Left lobe of liver (tissue), 2 donors: ENCODE measurements around the gene SLC25A27. TPM values are rescaled to one million over a fixed set of nuclear protein-coding genes. Genes with fewer than 3 reads are reported as not detected.
"Not testable (repeated sequence)": the region's sequence is repeated elsewhere in the genome, so short reads cannot be mapped to it uniquely, and the experiment has no call there.

ENCODE experiments used
- ATAC-seq: fragments of 200-7000 bp; cut with Tn5 transposase; one replicate; pipeline ENCODE4 v1.9.1; 2020; ENCODE audit warnings: mild to moderate bottlenecking, moderate library complexity
- DNase-seq: peaks from one replicate; pipeline ENCODE4 v3.0.0-alpha.2; 2020; ENCODE audit warnings: low spot score
- total RNA-seq: library from RNA; stranded (reverse); gene quantifications from one replicate; pipeline ENCODE4 v1.2.1, GENCODE V29; 2021
- donor health status: DM: no; HTN: no; CAD: no; lungs with moderate emphysema.
- donor health status: DM: no; HTN: yes; CAD: no.

The SLC25A27 gene
- 15.1 TPM for total RNA-seq

- ATAC-seq (peak; percentile 92), DNase-seq (peak; percentile 98)
These were observed at the start of gene SLC25A27, which contains the start of gene CYP39A1 for GRCh38 chr6:46652603-46653438. Gene SLC25A27 (plus strand): TSS chr6:46652975. CDS start chr6:46653193, 218 bp downstream. Gene CYP39A1 (minus strand): TSS chr6:46652818. CDS start chr6:46652582, 236 bp downstream.

- ATAC-seq: no peak
- DNase-seq: no peak
These were observed 47.5 kb upstream of the SLC25A27 start for GRCh38 chr6:46605091-46605797.

GRCh38 chr6:46606338-46606737 is 46.4 kb upstream of the SLC25A27 start:
- ATAC-seq: no peak
- no peak for DNase-seq

- no peak for DNase-seq
- no peak for ATAC-seq
These were observed 41.8 kb upstream of the SLC25A27 start for GRCh38 chr6:46610862-46611553.

GRCh38 chr6:46612645-46613044 is 40.1 kb upstream of the SLC25A27 start:
- DNase-seq (no peak), ATAC-seq (no peak)

- no peak for ATAC-seq
- DNase-seq: no peak
These were observed 34.0 kb upstream of the SLC25A27 start for GRCh38 chr6:46618726-46619125.

- peak; percentile 82 for ATAC-seq
- DNase-seq: no peak
These were observed 26.4 kb upstream of the SLC25A27 start for GRCh38 chr6:46626228-46626909.

- DNase-seq (no peak), ATAC-seq (no peak)
These were observed 25.8 kb upstream of the SLC25A27 start for GRCh38 chr6:46626976-46627375.

- ATAC-seq: no peak
- DNase-seq: no peak
These were observed 24.3 kb upstream of the SLC25A27 start for GRCh38 chr6:46628498-46628897.

GRCh38 chr6:46628976-46629375 is 23.8 kb upstream of the SLC25A27 start:
- DNase-seq (no peak), ATAC-seq (no peak)

- DNase-seq (no peak), ATAC-seq (no peak)
These were observed 23.1 kb upstream of the SLC25A27 start for GRCh38 chr6:46629691-46630090.

- ATAC-seq (no peak), DNase-seq (no peak)
These were observed 20.7 kb upstream of the SLC25A27 start for GRCh38 chr6:46632053-46632452.

- no peak for ATAC-seq
- DNase-seq: no peak
These were observed 17.3 kb upstream of the SLC25A27 start for GRCh38 chr6:46635462-46635861.

- no peak for ATAC-seq
- no peak for DNase-seq
These were observed 15.6 kb upstream of the SLC25A27 start for GRCh38 chr6:46637145-46637544.

GRCh38 chr6:46637933-46638332 is 14.8 kb upstream of the SLC25A27 start:
- no peak for ATAC-seq

GRCh38 chr6:46638650-46639049 is 14.1 kb upstream of the SLC25A27 start:
- DNase-seq: no peak
- no peak for ATAC-seq

More at GRCh38 chr6:46637933-46638332, 14.8 kb upstream of the SLC25A27 start:
- DNase-seq: no peak

- DNase-seq (no peak), ATAC-seq (no peak)
These were observed 9.6 kb upstream of the SLC25A27 start for GRCh38 chr6:46642928-46643751.

- no peak for DNase-seq
- peak; percentile 65 for ATAC-seq
These were observed 7.5 kb upstream of the SLC25A27 start for GRCh38 chr6:46645265-46645664.

GRCh38 chr6:46648108-46648507 is 4.7 kb upstream of the SLC25A27 start:
- not testable (repeated sequence) for ATAC-seq

More at GRCh38 chr6:46648108-46648507, 4.7 kb upstream of the SLC25A27 start:
- not testable (repeated sequence) for DNase-seq
